Measurements from ENCODE around the gene GDPD4.
"Not testable (repeated sequence)": the region's sequence is repeated elsewhere in the genome, so short reads cannot be mapped to it uniquely, and the experiment has no call there.

Gene GDPD4

DNA sequence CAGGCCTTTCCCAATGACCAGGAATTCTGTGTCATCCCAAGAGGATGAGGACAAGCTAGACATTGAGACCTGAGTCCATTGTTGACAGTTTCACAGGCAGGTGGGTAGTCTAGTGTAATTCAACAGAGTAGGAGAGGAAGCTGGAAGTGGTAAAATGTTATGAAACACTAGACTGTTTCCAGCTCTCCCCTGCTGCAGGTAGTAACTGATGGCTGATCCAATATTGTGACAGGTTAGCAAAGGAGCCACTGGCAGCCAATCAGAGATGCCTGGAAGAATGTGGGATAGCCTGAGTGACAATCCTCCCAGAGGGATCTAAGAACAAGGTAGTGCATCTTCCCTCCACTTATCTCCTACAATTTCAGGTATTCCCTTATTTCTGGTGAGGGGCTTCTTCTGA lies 10.6 kb upstream of the GDPD4 start:
- Histone ChIP-seq H3K4me3 (ENCODE audit: low read length) (no peak overlapping the region), H2AFZ (ENCODE audit: low read depth, low read length) (no peak overlapping the region), H3K27me3 (ENCODE audit: insufficient read depth, low read length) (no peaks in the 10 kb centered on the region), H3K36me3 (ENCODE audit: insufficient read depth, low read length) (no peaks in the 10 kb centered on the region), H3K4me1 (ENCODE audit: insufficient read depth, low read length) (no peaks in the 10 kb centered on the region), H3K9me3 (ENCODE audit: low read length) (no peaks in the 10 kb centered on the region)

- no peaks in the 10 kb centered on the region for H3K36me3 ChIP-seq (ENCODE audit: insufficient read depth, low read length)
- H3K9me3 ChIP-seq (ENCODE audit: low read length): no peaks in the 10 kb centered on the region
- no peak overlapping the region for H3K4me3 ChIP-seq (ENCODE audit: low read length)
- H3K4me1 ChIP-seq (ENCODE audit: insufficient read depth, low read length): no peaks in the 10 kb centered on the region
- no peaks in the 10 kb centered on the region for H3K27me3 ChIP-seq (ENCODE audit: insufficient read depth, low read length)
- H2AFZ ChIP-seq (ENCODE audit: low read depth, low read length): no peak overlapping the region
Measured at GRCh38 chr11:77311701-77312100, 10.2 kb upstream of the GDPD4 start.

- H3K27me3 ChIP-seq (ENCODE audit: insufficient read depth, low read length): no peaks in the 10 kb centered on the region
- no peak overlapping the region for H3K4me3 ChIP-seq (ENCODE audit: low read length)
- H2AFZ ChIP-seq (ENCODE audit: low read depth, low read length): no peak overlapping the region
- no peaks in the 10 kb centered on the region for H3K9me3 ChIP-seq (ENCODE audit: low read length)
- H3K36me3 ChIP-seq (ENCODE audit: insufficient read depth, low read length): no peaks in the 10 kb centered on the region
- H3K4me1 ChIP-seq (ENCODE audit: insufficient read depth, low read length): no peaks in the 10 kb centered on the region
Measured at GRCh38 chr11:77310721-77311120, 9.2 kb upstream of the GDPD4 start.

GRCh38 chr11:77309401-77310085 lies 8.1 kb upstream of the GDPD4 start:
- H3K27me3 ChIP-seq (ENCODE audit: insufficient read depth, low read length): no peaks in the 10 kb centered on the region
- H3K4me3 ChIP-seq (ENCODE audit: low read length): no peak overlapping the region
- no peaks in the 10 kb centered on the region for H3K36me3 ChIP-seq (ENCODE audit: insufficient read depth, low read length)
- no peaks in the 10 kb centered on the region for H3K4me1 ChIP-seq (ENCODE audit: insufficient read depth, low read length)
- no peaks in the 10 kb centered on the region for H3K9me3 ChIP-seq (ENCODE audit: low read length)
- H2AFZ ChIP-seq (ENCODE audit: low read depth, low read length): no peak overlapping the region

GRCh38 chr11:77308838-77309237 lies 7.4 kb upstream of the GDPD4 start:
- H3K9me3 ChIP-seq (ENCODE audit: low read length): no peaks in the 10 kb centered on the region
- H3K27me3 ChIP-seq (ENCODE audit: insufficient read depth, low read length): no peaks in the 10 kb centered on the region
- no peaks in the 10 kb centered on the region for H3K4me1 ChIP-seq (ENCODE audit: insufficient read depth, low read length)
- no peak overlapping the region for H2AFZ ChIP-seq (ENCODE audit: low read depth, low read length)
- H3K36me3 ChIP-seq (ENCODE audit: insufficient read depth, low read length): no peaks in the 10 kb centered on the region
- no peak overlapping the region for H3K4me3 ChIP-seq (ENCODE audit: low read length)

DNA sequence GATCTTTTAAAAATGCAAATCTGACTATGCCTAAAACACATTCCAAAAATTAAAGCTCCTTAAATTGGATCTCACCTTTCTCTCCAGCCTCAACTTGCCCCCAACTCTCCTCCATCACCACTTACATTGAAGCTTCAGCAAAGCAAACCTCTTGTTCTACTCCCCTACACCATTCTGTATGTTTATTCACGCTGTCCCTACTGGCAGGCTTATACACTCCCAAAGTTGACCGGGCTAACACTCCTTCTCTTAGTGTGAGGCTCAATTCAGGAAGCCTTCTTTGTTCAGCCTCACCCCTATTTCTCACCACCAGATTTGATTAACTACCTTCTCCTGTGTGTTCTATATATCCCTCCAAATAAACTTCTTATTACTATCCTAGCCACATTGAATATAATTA lies 1.8 kb upstream of the GDPD4 start:
- Histone ChIP-seq H2AFZ (ENCODE audit: low read depth, low read length) (no peak overlapping the region), H3K27me3 (ENCODE audit: insufficient read depth, low read length) (no peaks in the 10 kb centered on the region), H3K36me3 (ENCODE audit: insufficient read depth, low read length) (no peaks in the 10 kb centered on the region), H3K4me1 (ENCODE audit: insufficient read depth, low read length) (peaks cover 6% of the 10 kb centered on the region), H3K9me3 (ENCODE audit: low read length) (no peaks in the 10 kb centered on the region), H3K4me3 (ENCODE audit: low read length) (no peak overlapping the region)

DNA sequence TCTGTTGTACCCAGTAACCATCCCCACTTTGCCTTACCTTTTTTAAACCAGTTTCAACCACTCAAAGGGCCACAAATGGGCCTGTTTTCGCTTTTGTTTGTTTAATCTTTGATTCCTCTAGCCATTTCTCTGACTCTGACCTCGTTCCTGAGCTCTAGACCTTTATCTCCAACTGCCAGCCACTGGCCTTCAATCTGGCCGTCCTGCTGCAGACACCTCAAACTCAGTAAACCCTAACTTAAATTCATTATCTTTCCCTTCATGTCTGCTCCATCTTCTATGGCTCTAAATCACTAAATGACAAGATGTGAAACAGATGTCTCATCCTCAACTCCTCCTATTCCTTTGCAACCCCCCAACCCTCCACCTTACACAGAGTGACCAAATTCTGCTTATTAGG lies 1.3 kb upstream of the GDPD4 start:
- Histone ChIP-seq H3K9me3 (ENCODE audit: low read length) (no peaks in the 10 kb centered on the region), H3K4me3 (ENCODE audit: low read length) (no peak overlapping the region), H3K36me3 (ENCODE audit: insufficient read depth, low read length) (no peaks in the 10 kb centered on the region), H3K4me1 (ENCODE audit: insufficient read depth, low read length) (peaks cover 6% of the 10 kb centered on the region), H2AFZ (ENCODE audit: low read depth, low read length) (no peak overlapping the region), H3K27me3 (ENCODE audit: insufficient read depth, low read length) (no peaks in the 10 kb centered on the region)

DNA sequence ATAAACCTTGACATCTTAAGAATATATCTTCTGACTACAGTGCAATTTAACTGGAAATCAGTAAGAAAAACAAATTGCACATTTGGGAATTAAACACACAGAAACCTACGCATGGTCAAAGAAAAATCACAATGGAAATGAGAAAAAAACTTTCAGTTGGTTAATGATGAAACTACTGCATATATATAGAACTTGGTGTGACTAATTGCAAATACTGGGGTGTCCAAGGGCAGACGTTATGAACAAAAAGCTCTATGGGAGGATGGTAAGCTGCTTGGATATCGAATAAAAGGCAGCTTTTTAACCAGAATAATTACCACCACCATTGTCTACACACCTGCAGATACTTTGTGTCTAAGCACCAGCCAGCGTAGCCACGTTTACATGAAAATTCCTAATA lies 791 bp downstream of the GDPD4 start:
- no peak overlapping the region for H2AFZ ChIP-seq (ENCODE audit: low read depth, low read length)
- no peaks in the 10 kb centered on the region for H3K36me3 ChIP-seq (ENCODE audit: insufficient read depth, low read length)
- no peaks in the 10 kb centered on the region for H3K9me3 ChIP-seq (ENCODE audit: low read length)
- no peaks in the 10 kb centered on the region for H3K27me3 ChIP-seq (ENCODE audit: insufficient read depth, low read length)
- peaks cover 6% of the 10 kb centered on the region for H3K4me1 ChIP-seq (ENCODE audit: insufficient read depth, low read length)
- H3K4me3 ChIP-seq (ENCODE audit: low read length): no peak overlapping the region

DNA sequence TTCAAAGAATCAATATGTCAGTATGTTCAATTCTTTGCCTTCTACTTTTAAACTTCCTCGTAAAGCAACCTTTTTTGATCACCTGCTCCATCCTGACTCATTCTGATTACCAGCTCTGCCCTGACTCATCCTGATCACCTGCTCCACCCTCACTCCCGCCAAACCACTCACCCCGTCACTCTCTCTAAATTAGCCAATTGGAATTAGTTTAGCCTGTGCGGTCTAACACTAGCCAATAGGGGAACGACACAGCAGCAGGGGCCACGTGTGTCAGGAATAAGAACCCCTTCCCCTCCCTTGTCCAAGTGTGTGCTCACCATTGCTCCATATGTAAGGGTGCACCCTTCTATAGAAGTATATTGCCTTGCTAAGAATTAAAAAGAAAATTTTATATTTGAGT lies 1.5 kb downstream of the GDPD4 start:
- not testable (repeated sequence) for H3K9me3 ChIP-seq (ENCODE audit: low read length); H3K36me3 ChIP-seq (ENCODE audit: insufficient read depth, low read length); H3K27me3 ChIP-seq (ENCODE audit: insufficient read depth, low read length); H3K4me3 ChIP-seq (ENCODE audit: low read length); H3K4me1 ChIP-seq (ENCODE audit: insufficient read depth, low read length); H2AFZ ChIP-seq (ENCODE audit: low read depth, low read length)

DNA sequence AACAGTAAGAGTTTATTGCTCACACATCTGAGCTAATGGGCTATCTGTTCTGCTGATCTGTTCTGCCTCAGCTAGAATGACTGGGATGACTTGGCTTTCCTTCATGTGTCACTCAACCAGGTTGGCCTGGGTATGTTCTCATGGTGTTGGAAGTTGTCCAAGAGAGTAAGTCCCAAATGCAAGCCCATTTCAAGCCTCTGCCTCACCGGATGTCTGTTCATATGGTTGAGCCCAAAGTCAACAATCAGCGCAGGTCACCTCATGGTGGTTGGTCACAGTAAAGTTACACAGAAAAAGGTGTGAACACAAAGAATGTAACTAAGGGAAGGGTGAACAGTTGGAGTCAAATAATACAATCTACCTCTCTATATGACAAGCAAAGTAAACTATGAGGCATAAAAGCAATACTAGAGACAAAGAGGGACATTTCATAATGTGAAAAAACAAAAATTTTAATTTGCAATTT lies 1.9 kb downstream of the GDPD4 start:
- no peaks in the 10 kb centered on the region for H3K9me3 ChIP-seq (ENCODE audit: low read length)
- H2AFZ ChIP-seq (ENCODE audit: low read depth, low read length): no peak overlapping the region
- H3K4me1 ChIP-seq (ENCODE audit: insufficient read depth, low read length): peaks cover 6% of the 10 kb centered on the region
- H3K4me3 ChIP-seq (ENCODE audit: low read length): no peak overlapping the region
- H3K36me3 ChIP-seq (ENCODE audit: insufficient read depth, low read length): no peaks in the 10 kb centered on the region
- H3K27me3 ChIP-seq (ENCODE audit: insufficient read depth, low read length): no peaks in the 10 kb centered on the region

- Histone ChIP-seq H3K27me3 (ENCODE audit: insufficient read depth, low read length) (no peaks in the 10 kb centered on the region), H3K9me3 (ENCODE audit: low read length) (no peaks in the 10 kb centered on the region), H3K36me3 (ENCODE audit: insufficient read depth, low read length) (no peaks in the 10 kb centered on the region), H2AFZ (ENCODE audit: low read depth, low read length) (no peak overlapping the region), H3K4me3 (ENCODE audit: low read length) (no peak overlapping the region), H3K4me1 (ENCODE audit: insufficient read depth, low read length) (no peaks in the 10 kb centered on the region)
Measured at GRCh38 chr11:77294040-77294439, 7.4 kb downstream of the GDPD4 start.

- no peak overlapping the region for H3K4me3 ChIP-seq (ENCODE audit: low read length)
- no peaks in the 10 kb centered on the region for H3K4me1 ChIP-seq (ENCODE audit: insufficient read depth, low read length)
- no peaks in the 10 kb centered on the region for H3K36me3 ChIP-seq (ENCODE audit: insufficient read depth, low read length)
- no peaks in the 10 kb centered on the region for H3K9me3 ChIP-seq (ENCODE audit: low read length)
- peaks cover 2% of the 10 kb centered on the region for H3K27me3 ChIP-seq (ENCODE audit: insufficient read depth, low read length)
- no peak overlapping the region for H2AFZ ChIP-seq (ENCODE audit: low read depth, low read length)
Measured at GRCh38 chr11:77289737-77290136, 11.7 kb downstream of the GDPD4 start.

DNA sequence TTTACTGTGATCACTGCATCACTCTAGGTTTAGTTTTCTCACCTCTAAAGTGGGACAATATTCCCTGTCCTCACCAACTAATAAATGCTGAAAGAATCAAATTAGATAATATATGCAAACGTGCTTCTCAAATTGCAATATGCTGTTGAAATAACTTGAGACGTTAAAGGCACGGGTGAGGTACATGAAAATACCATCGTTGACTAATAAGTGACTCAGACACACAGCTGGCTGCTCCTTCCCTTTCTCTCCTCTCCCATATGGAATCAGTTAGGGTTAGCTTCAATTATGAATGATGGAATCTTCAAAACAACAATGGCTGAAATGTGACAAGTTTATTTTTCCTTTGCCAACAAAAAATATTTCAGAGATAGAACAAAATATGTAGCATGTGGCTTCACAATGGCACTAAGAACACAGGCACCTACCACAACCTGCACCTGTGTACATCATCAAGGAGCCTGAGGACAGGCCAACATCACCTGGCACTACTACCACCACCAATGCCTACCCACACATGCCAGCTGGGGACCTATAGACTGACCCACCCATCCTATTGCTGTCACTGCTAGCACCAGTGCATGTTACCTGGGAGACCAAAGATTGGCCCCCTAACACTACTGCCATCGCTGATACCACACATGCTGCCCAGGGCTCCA lies 13.7 kb downstream of the GDPD4 start:
- Histone ChIP-seq H3K4me3 (ENCODE audit: low read length) (no peak overlapping the region), H3K27me3 (ENCODE audit: insufficient read depth, low read length) (peaks cover 3% of the 10 kb centered on the region), H3K36me3 (ENCODE audit: insufficient read depth, low read length) (no peaks in the 10 kb centered on the region), H3K9me3 (ENCODE audit: low read length) (no peaks in the 10 kb centered on the region), H3K4me1 (ENCODE audit: insufficient read depth, low read length) (no peaks in the 10 kb centered on the region), H2AFZ (ENCODE audit: low read depth, low read length) (no peak overlapping the region)

DNA sequence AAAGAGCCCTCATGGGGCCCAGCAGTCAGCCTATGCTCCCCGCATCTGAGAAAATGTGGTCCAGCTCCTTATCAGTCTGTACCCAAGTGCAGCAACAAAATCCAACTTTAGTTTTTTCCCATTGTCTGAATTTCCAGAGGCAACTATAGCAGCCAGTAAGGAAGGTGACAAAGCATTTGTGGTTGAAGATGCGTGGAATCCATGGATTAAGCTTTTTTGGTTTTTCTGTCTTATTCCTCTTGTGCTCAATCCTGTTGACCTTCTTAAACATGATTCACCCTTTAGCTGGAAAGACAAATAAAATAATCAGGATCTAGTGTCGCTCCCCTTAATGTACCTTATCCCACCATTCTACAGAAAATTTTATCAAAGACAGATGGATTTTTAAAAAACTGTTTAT lies 14.3 kb downstream of the GDPD4 start:
- Histone ChIP-seq H3K9me3 (ENCODE audit: low read length) (no peaks in the 10 kb centered on the region), H3K4me3 (ENCODE audit: low read length) (no peak overlapping the region), H3K27me3 (ENCODE audit: insufficient read depth, low read length) (peaks cover 3% of the 10 kb centered on the region), H3K36me3 (ENCODE audit: insufficient read depth, low read length) (no peaks in the 10 kb centered on the region), H2AFZ (ENCODE audit: low read depth, low read length) (no peak overlapping the region), H3K4me1 (ENCODE audit: insufficient read depth, low read length) (no peaks in the 10 kb centered on the region)

Measured in neuron (in vitro differentiated cells).